Suppressor macrophage treated with lipopolysaccharide for 4 hours (primary cell): ENCODE measurements around the gene SPG7.

Experiments used
- DNase-seq: peaks from one replicate; pipeline ENCODE4 v3.0.0-alpha.2; 2020

Gene SPG7

GRCh38 chr16:89489040-89489897, 18.9 kb upstream of the SPG7 start:
- DNase-seq: peak; percentile 92

GRCh38 chr16:89489898-89490438, 18.2 kb upstream of the SPG7 start:
- no peak for DNase-seq

GRCh38 chr16:89490439-89491237, 17.6 kb upstream of the SPG7 start, which contains the start of gene ANKRD11:
ANKRD11 (minus strand) TSS chr16:89490561; CDS start chr16:89317019, 173,542 bp downstream.
- peak; percentile 100 for DNase-seq

- DNase-seq: peak; percentile 65
Observed at GRCh38 chr16:89491238-89491869, 16.8 kb upstream of the SPG7 start.

GRCh38 chr16:89491974-89492687, 16.1 kb upstream of the SPG7 start:
- DNase-seq: no peak

- DNase-seq: no peak
Observed at GRCh38 chr16:89493776-89494175, 14.4 kb upstream of the SPG7 start.

GRCh38 chr16:89495121-89495520, 13.1 kb upstream of the SPG7 start:
- DNase-seq: no peak

- no peak for DNase-seq
Observed at GRCh38 chr16:89498839-89499238, 9.4 kb upstream of the SPG7 start.

- no peak for DNase-seq
Observed at GRCh38 chr16:89499767-89500166, 8.4 kb upstream of the SPG7 start.

GRCh38 chr16:89502081-89502843, 5.9 kb upstream of the SPG7 start:
- DNase-seq: no peak

GRCh38 chr16:89504091-89504490, 4.1 kb upstream of the SPG7 start:
- DNase-seq: no peak

GRCh38 chr16:89505204-89506112, 2.7 kb upstream of the SPG7 start:
- peak; percentile 98 for DNase-seq

GRCh38 chr16:89506113-89506504, 2.1 kb upstream of the SPG7 start:
- DNase-seq: no peak

- no peak for DNase-seq
Observed at GRCh38 chr16:89506791-89507191, 1.4 kb upstream of the SPG7 start.

- DNase-seq: no peak
Observed at GRCh38 chr16:89507214-89507833, 879 bp upstream of the SPG7 start.

- no peak for DNase-seq
Observed at GRCh38 chr16:89510526-89510925, 2.3 kb downstream of the SPG7 start.

GRCh38 chr16:89511374-89511773, 3.2 kb downstream of the SPG7 start:
- peak; percentile 39 for DNase-seq

GRCh38 chr16:89512453-89512852, 4.2 kb downstream of the SPG7 start:
- no peak for DNase-seq

- no peak for DNase-seq
Observed at GRCh38 chr16:89517128-89517527, 8.9 kb downstream of the SPG7 start.

- no peak for DNase-seq
Observed at GRCh38 chr16:89519881-89520280, 11.7 kb downstream of the SPG7 start.
